ENCODE results near the gene RSU1.

The RSU1 gene

GRCh38 chr10:16606923-16607322 is 210.3 kb downstream of the RSU1 start:
- no peaks in the 10 kb centered on the region for H3K9me3 Mint-ChIP-seq
- DNase-seq (ENCODE audit: low spot score in 2 of 2) (no peak), ATAC-seq (no peak)
- H3K4me3 Mint-ChIP-seq = no peak overlapping the region
- no peak overlapping the region for H3K27ac Mint-ChIP-seq
- no peaks in the 10 kb centered on the region for H3K4me1 Mint-ChIP-seq
- H3K36me3 Mint-ChIP-seq = no peaks in the 10 kb centered on the region

GRCh38 chr10:16606421-16606820 is 210.8 kb downstream of the RSU1 start:
- H3K27ac Mint-ChIP-seq = no peak overlapping the region
- no peak for ATAC-seq
- H3K36me3 Mint-ChIP-seq = no peaks in the 10 kb centered on the region
- H3K4me3 Mint-ChIP-seq = no peak overlapping the region
- DNase-seq (ENCODE audit: low spot score in 2 of 2) = no peak
- H3K9me3 Mint-ChIP-seq = no peaks in the 10 kb centered on the region
- no peaks in the 10 kb centered on the region for H3K4me1 Mint-ChIP-seq

- Mint-ChIP-seq H3K9me3 (no peaks in the 10 kb centered on the region), H3K27ac (no peak overlapping the region), H3K4me3 (no peak overlapping the region), H3K4me1 (no peaks in the 10 kb centered on the region), H3K36me3 (no peaks in the 10 kb centered on the region)
- no peak for ATAC-seq
- no peak for DNase-seq (ENCODE audit: low spot score in 2 of 2)
These were observed 213.9 kb downstream of the RSU1 start for GRCh38 chr10:16603308-16603707.

- DNase-seq (ENCODE audit: low spot score in 2 of 2) (no peak), ATAC-seq (no peak)
- H3K4me3 Mint-ChIP-seq = no peak overlapping the region
- no peak overlapping the region for H3K27ac Mint-ChIP-seq
- H3K36me3 Mint-ChIP-seq = no peaks in the 10 kb centered on the region
- H3K9me3 Mint-ChIP-seq = no peaks in the 10 kb centered on the region
- no peaks in the 10 kb centered on the region for H3K4me1 Mint-ChIP-seq
These were observed 215.0 kb downstream of the RSU1 start for GRCh38 chr10:16602104-16602775.

- DNase-seq (ENCODE audit: low spot score in 2 of 2) = no peak
- ATAC-seq = no peak
- Mint-ChIP-seq H3K9me3 (no peaks in the 10 kb centered on the region), H3K27ac (no peak overlapping the region), H3K36me3 (no peaks in the 10 kb centered on the region), H3K4me3 (no peak overlapping the region), H3K4me1 (no peaks in the 10 kb centered on the region)
These were observed 217.6 kb downstream of the RSU1 start for GRCh38 chr10:16599662-16600061.

GRCh38 chr10:16597656-16598055 is 219.6 kb downstream of the RSU1 start:
- ATAC-seq (no peak), DNase-seq (ENCODE audit: low spot score in 2 of 2) (no peak)
- Mint-ChIP-seq H3K4me3 (no peak overlapping the region), H3K27ac (no peak overlapping the region), H3K9me3 (peaks cover 1% of the 10 kb centered on the region), H3K36me3 (peaks cover 16% of the 10 kb centered on the region), H3K4me1 (no peaks in the 10 kb centered on the region)

- Mint-ChIP-seq H3K27ac (no peak overlapping the region), H3K9me3 (peaks cover 2% of the 10 kb centered on the region), H3K36me3 (peaks cover 21% of the 10 kb centered on the region), H3K4me1 (no peaks in the 10 kb centered on the region), H3K4me3 (no peak overlapping the region)
- no peak for DNase-seq (ENCODE audit: low spot score in 2 of 2)
- no peak for ATAC-seq
These were observed 224.8 kb downstream of the RSU1 start for GRCh38 chr10:16592378-16592777.

- no peak overlapping the region for H3K4me3 Mint-ChIP-seq
- peaks cover 11% of the 10 kb centered on the region for H3K4me1 Mint-ChIP-seq
- DNase-seq (ENCODE audit: low spot score in 2 of 2) = peak in 1 of 2 donors; percentile 57
- peak; percentile 90 for ATAC-seq
- no peak overlapping the region for H3K27ac Mint-ChIP-seq
- H3K9me3 Mint-ChIP-seq = no peaks in the 10 kb centered on the region
- no peaks in the 10 kb centered on the region for H3K36me3 Mint-ChIP-seq
These were observed 230.7 kb downstream of the RSU1 start for GRCh38 chr10:16586358-16587138.

- no peak for ATAC-seq
- Mint-ChIP-seq H3K4me3 (no peak overlapping the region), H3K36me3 (no peaks in the 10 kb centered on the region), H3K9me3 (no peaks in the 10 kb centered on the region), H3K4me1 (peaks cover 11% of the 10 kb centered on the region), H3K27ac (no peak overlapping the region)
- no peak for DNase-seq (ENCODE audit: low spot score in 2 of 2)
These were observed 232.1 kb downstream of the RSU1 start for GRCh38 chr10:16585103-16585502.

GRCh38 chr10:16583382-16583781 is 233.8 kb downstream of the RSU1 start:
- Mint-ChIP-seq H3K36me3 (no peaks in the 10 kb centered on the region), H3K4me1 (peaks cover 11% of the 10 kb centered on the region), H3K27ac (no peak overlapping the region), H3K4me3 (no peak overlapping the region), H3K9me3 (no peaks in the 10 kb centered on the region)
- no peak for DNase-seq (ENCODE audit: low spot score in 2 of 2)
- ATAC-seq = no peak

GRCh38 chr10:16581202-16581601 is 236.0 kb downstream of the RSU1 start:
- Mint-ChIP-seq H3K4me1 (peaks cover 4% of the 10 kb centered on the region), H3K9me3 (no peaks in the 10 kb centered on the region), H3K27ac (no peak overlapping the region), H3K4me3 (no peak overlapping the region), H3K36me3 (no peaks in the 10 kb centered on the region)
- DNase-seq (ENCODE audit: low spot score in 2 of 2) = no peak
- ATAC-seq = no peak

- DNase-seq (ENCODE audit: low spot score in 2 of 2) (no peak), ATAC-seq (peak; percentile 71)
- H3K4me1 Mint-ChIP-seq = peaks cover 8% of the 10 kb centered on the region
- H3K36me3 Mint-ChIP-seq = no peaks in the 10 kb centered on the region
- peaks cover 3% of the 10 kb centered on the region for H3K9me3 Mint-ChIP-seq
- no peak overlapping the region for H3K27ac Mint-ChIP-seq
- no peak overlapping the region for H3K4me3 Mint-ChIP-seq
These were observed 246.5 kb downstream of the RSU1 start for GRCh38 chr10:16570731-16571130.

- no peak overlapping the region for H3K4me3 Mint-ChIP-seq
- DNase-seq (ENCODE audit: low spot score in 2 of 2) (no peak), ATAC-seq (no peak)
- no peaks in the 10 kb centered on the region for H3K9me3 Mint-ChIP-seq
- no peaks in the 10 kb centered on the region for H3K36me3 Mint-ChIP-seq
- H3K27ac Mint-ChIP-seq = no peak overlapping the region
- H3K4me1 Mint-ChIP-seq = peaks cover 13% of the 10 kb centered on the region
These were observed 250.9 kb downstream of the RSU1 start for GRCh38 chr10:16566202-16566805.

GRCh38 chr10:16565604-16566003 is 251.6 kb downstream of the RSU1 start:
- H3K27ac Mint-ChIP-seq = no peak overlapping the region
- ATAC-seq (no peak), DNase-seq (ENCODE audit: low spot score in 2 of 2) (no peak)
- peaks cover 8% of the 10 kb centered on the region for H3K4me1 Mint-ChIP-seq
- H3K9me3 Mint-ChIP-seq = no peaks in the 10 kb centered on the region
- H3K36me3 Mint-ChIP-seq = no peaks in the 10 kb centered on the region
- no peak overlapping the region for H3K4me3 Mint-ChIP-seq

GRCh38 chr10:16562891-16563290 is 254.3 kb downstream of the RSU1 start:
- no peak for DNase-seq (ENCODE audit: low spot score in 2 of 2)

GRCh38 chr10:16559236-16559773 is 257.9 kb downstream of the RSU1 start:
- ATAC-seq (no peak), DNase-seq (ENCODE audit: low spot score in 2 of 2) (no peak)
- H3K27ac Mint-ChIP-seq = no peak overlapping the region
- H3K4me3 Mint-ChIP-seq = no peak overlapping the region
- no peaks in the 10 kb centered on the region for H3K9me3 Mint-ChIP-seq
- H3K4me1 Mint-ChIP-seq = no peaks in the 10 kb centered on the region
- no peaks in the 10 kb centered on the region for H3K36me3 Mint-ChIP-seq

More at GRCh38 chr10:16562891-16563290, 254.3 kb downstream of the RSU1 start:
- Mint-ChIP-seq H3K27ac (no peak overlapping the region), H3K4me1 (peaks cover 5% of the 10 kb centered on the region), H3K36me3 (no peaks in the 10 kb centered on the region), H3K9me3 (no peaks in the 10 kb centered on the region), H3K4me3 (no peak overlapping the region)
- no peak for ATAC-seq

All from stimulated activated effector memory CD8-positive, alpha-beta T cell treated with anti-CD3 and anti-CD28 coated beads, Interleukin-12 subunit alpha, Interleukin-12 subunit beta, amount 100 ng/mL, for 72 hours (primary cell).